GM12872 (cell line): ENCODE results near the gene CCNYL1.

Source experiments
- TF ChIP-seq, protein P1 (sequence below): IDR thresholded peaks from 3 replicates; pipeline ENCODE4 v1.5.1; 2011; ENCODE audit warnings: low read depth, mild to moderate bottlenecking, low read length, moderate library complexity; ENCODE audit not compliant: insufficient read depth

Gene CCNYL1

DNA sequence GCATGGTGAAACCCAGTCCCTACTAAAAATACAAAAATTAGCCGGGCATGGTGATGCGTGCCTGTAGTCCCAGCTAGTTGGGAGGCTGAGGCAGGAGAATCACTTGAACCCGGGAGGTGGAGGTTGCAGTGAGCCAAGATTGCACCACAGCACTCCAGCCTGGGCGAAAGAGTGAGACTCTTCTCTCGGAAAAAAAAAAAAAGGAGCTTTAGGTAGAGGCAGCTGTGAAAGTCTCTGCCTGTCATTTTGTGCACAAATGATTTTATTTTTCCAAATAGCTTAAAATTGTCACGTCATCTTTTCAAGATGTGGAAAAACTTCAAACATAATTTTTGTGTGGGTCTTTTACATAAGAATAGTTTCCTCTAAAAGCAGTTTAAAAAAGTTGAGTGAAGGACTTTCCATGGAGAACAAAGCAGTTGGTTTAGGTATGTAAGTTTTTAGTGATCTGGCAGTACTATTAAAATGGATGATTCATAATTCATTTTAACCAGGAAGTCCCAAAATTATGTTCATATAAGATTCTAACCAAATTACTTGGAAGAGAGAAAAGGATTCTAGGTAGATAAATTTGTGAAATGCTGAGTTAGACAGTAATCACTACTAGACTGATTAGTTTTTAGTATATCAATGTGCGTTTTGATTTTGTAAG lies 11.5 kb downstream of the CCNYL1 start:
- TF ChIP-seq, protein P1, sequence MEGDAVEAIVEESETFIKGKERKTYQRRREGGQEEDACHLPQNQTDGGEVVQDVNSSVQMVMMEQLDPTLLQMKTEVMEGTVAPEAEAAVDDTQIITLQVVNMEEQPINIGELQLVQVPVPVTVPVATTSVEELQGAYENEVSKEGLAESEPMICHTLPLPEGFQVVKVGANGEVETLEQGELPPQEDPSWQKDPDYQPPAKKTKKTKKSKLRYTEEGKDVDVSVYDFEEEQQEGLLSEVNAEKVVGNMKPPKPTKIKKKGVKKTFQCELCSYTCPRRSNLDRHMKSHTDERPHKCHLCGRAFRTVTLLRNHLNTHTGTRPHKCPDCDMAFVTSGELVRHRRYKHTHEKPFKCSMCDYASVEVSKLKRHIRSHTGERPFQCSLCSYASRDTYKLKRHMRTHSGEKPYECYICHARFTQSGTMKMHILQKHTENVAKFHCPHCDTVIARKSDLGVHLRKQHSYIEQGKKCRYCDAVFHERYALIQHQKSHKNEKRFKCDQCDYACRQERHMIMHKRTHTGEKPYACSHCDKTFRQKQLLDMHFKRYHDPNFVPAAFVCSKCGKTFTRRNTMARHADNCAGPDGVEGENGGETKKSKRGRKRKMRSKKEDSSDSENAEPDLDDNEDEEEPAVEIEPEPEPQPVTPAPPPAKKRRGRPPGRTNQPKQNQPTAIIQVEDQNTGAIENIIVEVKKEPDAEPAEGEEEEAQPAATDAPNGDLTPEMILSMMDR: no peak

DNA sequence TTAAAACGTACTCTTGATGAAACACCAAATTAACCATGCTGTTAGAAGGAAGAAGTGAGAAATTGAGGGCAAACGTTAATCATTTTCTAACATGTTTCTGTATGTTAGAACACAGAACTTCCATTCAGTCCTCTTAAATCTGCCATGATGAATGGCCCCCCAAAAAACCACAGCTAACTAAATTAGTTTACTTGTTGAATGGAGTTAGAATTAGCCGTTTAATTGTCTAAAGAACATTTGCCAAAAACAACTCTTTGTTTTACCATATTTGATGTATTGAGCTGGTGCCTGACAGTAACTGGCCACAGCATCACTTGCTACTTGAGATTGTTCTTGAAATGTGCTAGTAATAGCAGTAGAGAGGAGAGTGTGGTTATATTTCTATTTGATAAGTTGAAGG lies 12.7 kb downstream of the CCNYL1 start:
- TF ChIP-seq, protein P1: no peak

DNA sequence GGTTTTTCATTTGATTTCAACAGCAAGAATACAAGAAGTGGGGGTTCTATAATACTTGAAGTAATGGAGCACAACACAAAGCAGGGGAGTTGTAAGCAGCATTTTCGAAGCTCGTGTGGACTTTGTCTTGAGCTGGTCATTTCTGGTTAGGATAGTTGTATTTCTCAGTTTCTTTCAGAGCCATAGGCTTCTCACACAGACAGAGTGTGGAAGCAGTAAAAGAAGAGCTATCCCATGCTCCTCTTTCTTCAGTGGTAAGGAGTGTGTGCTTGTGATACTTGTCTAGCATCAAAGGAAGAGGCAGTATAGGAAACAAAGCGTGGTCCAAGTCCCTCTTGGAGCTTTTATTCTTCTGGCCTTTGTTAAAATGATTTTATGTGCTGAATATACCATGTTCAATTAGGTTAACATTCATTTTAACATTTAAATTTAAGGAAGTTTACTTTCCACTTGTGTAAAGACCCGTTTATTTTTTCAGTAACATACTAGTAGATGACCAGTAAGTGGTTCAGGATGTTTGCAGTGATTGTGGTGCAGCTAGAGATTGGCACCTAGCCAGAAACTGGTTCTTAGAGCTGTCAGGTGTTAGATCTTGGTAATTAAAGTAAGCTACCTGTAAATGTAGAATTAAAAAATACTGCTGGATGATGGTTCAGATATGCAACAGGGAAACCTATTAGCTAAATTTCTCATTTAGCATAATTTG lies 14.6 kb downstream of the CCNYL1 start:
- TF ChIP-seq, protein P1: no peak

DNA sequence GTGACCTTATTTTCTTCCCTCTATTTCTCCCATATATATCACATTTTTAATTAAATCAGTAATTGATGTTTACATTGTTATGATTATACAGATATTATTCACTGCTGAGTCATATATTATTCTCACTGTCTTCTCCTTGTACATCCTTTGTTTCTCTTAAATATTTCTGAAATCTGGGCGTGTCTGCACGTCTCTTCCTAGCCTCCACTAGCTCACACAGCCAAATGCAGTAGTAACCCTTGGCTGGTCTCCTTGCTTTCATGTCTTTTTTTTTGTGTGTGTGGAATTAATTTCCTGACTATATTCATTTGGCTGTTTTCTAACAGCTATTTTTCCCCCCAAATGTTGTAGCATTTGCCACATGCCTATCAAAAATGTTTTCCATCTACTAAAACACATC lies 15.8 kb downstream of the CCNYL1 start:
- TF ChIP-seq, protein P1: no peak

DNA sequence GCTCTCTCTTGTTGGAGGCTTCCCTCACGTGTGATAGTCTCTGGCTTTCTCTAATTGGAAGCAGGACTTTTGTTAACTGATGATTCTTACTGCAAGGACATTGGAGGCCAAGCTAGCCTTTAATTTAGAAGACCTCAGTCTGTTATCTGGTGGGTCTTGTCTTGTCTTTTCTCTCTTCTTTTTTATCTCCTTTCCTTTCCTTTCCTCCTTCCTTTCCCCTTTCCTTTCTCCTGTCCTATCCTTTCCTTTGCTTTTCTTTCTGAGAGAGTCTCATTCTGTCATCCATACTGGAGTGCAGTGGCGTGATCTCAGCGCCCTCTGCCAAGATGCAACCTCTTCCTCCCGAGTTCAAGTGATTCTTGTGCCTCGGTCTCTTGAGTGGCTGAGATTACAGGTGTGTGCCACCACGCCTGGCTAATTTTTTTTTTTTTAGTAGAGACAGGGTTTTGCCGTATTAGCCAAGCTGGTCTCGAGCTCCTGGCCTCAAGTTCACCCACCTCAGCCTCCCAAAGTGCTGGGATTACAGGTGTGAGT lies 18.1 kb downstream of the CCNYL1 start:
- TF ChIP-seq, protein P1: no peak

DNA sequence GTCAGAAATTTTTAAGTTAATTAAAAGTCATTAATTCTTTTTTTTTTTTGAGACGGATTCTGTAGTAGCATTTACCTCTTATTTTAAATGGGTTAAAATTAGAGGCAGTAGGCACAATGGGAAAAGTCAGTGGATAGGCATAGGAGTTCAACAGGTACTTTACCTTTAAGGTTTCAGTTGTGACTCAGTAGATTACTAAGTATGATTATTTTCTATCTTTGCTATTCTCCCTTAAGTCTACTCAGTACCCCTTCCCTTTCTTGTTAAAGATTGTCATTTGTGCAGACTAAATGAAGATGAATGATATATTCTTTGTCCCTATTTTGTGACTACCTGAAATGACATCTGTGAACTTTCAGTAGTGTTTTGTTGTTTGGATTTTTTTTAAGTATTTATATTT lies 19.7 kb downstream of the CCNYL1 start:
- TF ChIP-seq, protein P1: no peak

DNA sequence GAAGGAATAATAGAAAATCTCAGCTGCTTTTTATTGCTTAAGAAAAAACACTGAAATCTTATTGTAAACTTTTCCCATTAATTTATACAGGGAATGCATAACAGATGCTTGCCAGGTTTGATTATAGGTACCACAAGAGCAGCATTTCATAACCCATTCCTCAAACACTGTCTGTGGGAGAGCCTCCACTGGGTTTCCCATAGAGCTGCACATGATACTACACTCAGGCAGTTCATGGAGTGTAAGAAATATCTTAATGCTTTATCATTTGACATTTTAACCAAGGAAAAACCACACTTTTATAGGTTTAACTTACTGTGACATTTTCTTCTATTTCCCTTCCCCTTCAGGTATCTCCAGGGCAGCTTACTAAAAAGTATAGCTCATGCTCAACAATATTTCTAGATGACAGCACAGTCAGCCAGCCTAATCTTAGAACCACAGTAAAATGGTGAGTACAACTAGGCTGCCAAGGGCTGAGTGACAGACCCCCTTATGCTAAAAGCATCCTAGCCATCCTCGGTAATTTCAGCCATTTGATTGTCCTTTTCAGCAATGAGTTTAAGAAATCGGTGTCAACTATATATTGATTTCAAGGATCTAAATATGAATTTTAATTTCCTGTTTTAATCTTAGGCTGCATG lies 22.3 kb downstream of the CCNYL1 start:
- TF ChIP-seq, protein P1: no peak
